ENCODE data around the gene RGS7.

The RGS7 gene

GRCh38 chr1:241077386-241078147, 279.4 kb downstream of the RGS7 start:
- H3K4me3 ChIP-seq (ENCODE audit: low read depth, low read length) = no peak overlapping the region
- TF ChIP-seq CTCF (IDR thresholded peaks at IDR 0.05; ENCODE audit: insufficient read depth, low read depth, low read length, missing control alignments) = no peak

GRCh38 chr1:241074507-241074906, 282.5 kb downstream of the RGS7 start:
- DNase-seq (ENCODE audit: low read depth) = no peak
- H3K4me3 ChIP-seq (ENCODE audit: low read depth, low read length) = no peak overlapping the region
- no peak for TF ChIP-seq CTCF (IDR thresholded peaks at IDR 0.05; ENCODE audit: insufficient read depth, low read depth, low read length, missing control alignments)

More at GRCh38 chr1:241077386-241078147, 279.4 kb downstream of the RGS7 start:
- no peak for DNase-seq (ENCODE audit: low read depth)

GRCh38 chr1:241068359-241068758, 288.6 kb downstream of the RGS7 start:
- no peak overlapping the region for H3K4me3 ChIP-seq (ENCODE audit: low read depth, low read length)
- no peak for DNase-seq (ENCODE audit: low read depth)
- no peak for TF ChIP-seq CTCF (IDR thresholded peaks at IDR 0.05; ENCODE audit: insufficient read depth, low read depth, low read length, missing control alignments)

GRCh38 chr1:241063276-241063675, 293.7 kb downstream of the RGS7 start:
- DNase-seq (ENCODE audit: low read depth) = no peak
- TF ChIP-seq CTCF (IDR thresholded peaks at IDR 0.05; ENCODE audit: insufficient read depth, low read depth, low read length, missing control alignments) = no peak
- no peak overlapping the region for H3K4me3 ChIP-seq (ENCODE audit: low read depth, low read length)

- no peak for TF ChIP-seq CTCF (IDR thresholded peaks at IDR 0.05; ENCODE audit: insufficient read depth, low read depth, low read length, missing control alignments)
- DNase-seq (ENCODE audit: low read depth) = no peak
- H3K4me3 ChIP-seq (ENCODE audit: low read depth, low read length) = no peak overlapping the region
These were observed 295.9 kb downstream of the RGS7 start for GRCh38 chr1:241061062-241061461.

- DNase-seq (ENCODE audit: low read depth) = no peak
- TF ChIP-seq CTCF (IDR thresholded peaks at IDR 0.05; ENCODE audit: insufficient read depth, low read depth, low read length, missing control alignments) = no peak
- H3K4me3 ChIP-seq (ENCODE audit: low read depth, low read length) = no peak overlapping the region
These were observed 308.4 kb downstream of the RGS7 start for GRCh38 chr1:241048622-241049021.

GRCh38 chr1:241045659-241046058, 311.3 kb downstream of the RGS7 start:
- no peak overlapping the region for H3K4me3 ChIP-seq (ENCODE audit: low read depth, low read length)
- no peak for TF ChIP-seq CTCF (IDR thresholded peaks at IDR 0.05; ENCODE audit: insufficient read depth, low read depth, low read length, missing control alignments)
- DNase-seq (ENCODE audit: low read depth) = no peak
